Thymus (tissue), 11 donors: ENCODE data around the gene ZNF780B. TPM values are rescaled to one million over a fixed set of nuclear protein-coding genes. Genes with fewer than 3 reads are reported as not detected.
"Not testable (repeated sequence)": the region's sequence is repeated elsewhere in the genome, so short reads cannot be mapped to it uniquely, and the experiment has no call there.

Experiments used
- DNase-seq, 9 donors: peaks; one replicate each; pipeline ENCODE4 v3.0.0-alpha.2; 2013; ENCODE audit warnings: low spot score in 9 of 9, low read depth in 6 of 9, missing footprints in 1 of 9
- H3K27ac ChIP-seq, 2 donors: one replicate each; pipeline ENCODE4 v1.5.1; 2013; ENCODE audit warnings: control low read depth in 1 of 2, low read depth in 1 of 2, low read length in 1 of 2, mild to moderate bottlenecking in 1 of 2, moderate library complexity in 1 of 2
- H3K27me3 ChIP-seq, 2 donors: one replicate each; pipeline ENCODE4 v1.5.1; 2013; ENCODE audit warnings: low read length in 1 of 2; ENCODE audit not compliant: control insufficient read depth in 2 of 2, insufficient read depth in 1 of 2
- H3K36me3 ChIP-seq, 2 donors: one replicate each; pipeline ENCODE4 v1.5.1; 2013; ENCODE audit warnings: low read length in 1 of 2, mild to moderate bottlenecking in 1 of 2, moderate library complexity in 1 of 2; ENCODE audit not compliant: control insufficient read depth in 2 of 2, insufficient read depth in 2 of 2
- H3K4me1 ChIP-seq, 2 donors: one replicate each; pipeline ENCODE4 v1.5.1; 2013; ENCODE audit warnings: low read length in 2 of 2; ENCODE audit not compliant: control insufficient read depth in 2 of 2, insufficient read depth in 2 of 2
- H3K4me3 ChIP-seq, 2 donors: one replicate each; pipeline ENCODE4 v1.5.1; 2013; ENCODE audit warnings: low read length in 2 of 2, control low read depth in 1 of 2, mild to moderate bottlenecking in 1 of 2
- H3K9me3 ChIP-seq, 2 donors: one replicate each; pipeline ENCODE4 v1.5.1; 2013; ENCODE audit warnings: low read length in 1 of 2, mild to moderate bottlenecking in 1 of 2; ENCODE audit not compliant: control insufficient read depth in 2 of 2, insufficient read depth in 1 of 2
- WGBS: extraction: QIAGEN DNeasy Blood & Tissue Kit; methylation state at CpG from one replicate; pipeline ENCODE4 v1.1.7; 2013; 5-methylcytosine and 5-hydroxymethylcytosine counted together
- polyA plus RNA-seq: library from polyadenylated mRNA; stranded (reverse); fragments of 200-250 nt; gene quantifications from one replicate; pipeline ENCODE4 v1.2.3, GENCODE V29; 2013
- total RNA-seq: library from RNA; stranded (reverse); fragments of 120-200 nt; gene quantifications from one replicate; pipeline ENCODE4 v1.2.4, GENCODE V29; 2013
- donor health status: healthy.

Gene ZNF780B
- total and polyA plus RNA-seq, 2 donors = 10.7 to 12.4 TPM

- Histone ChIP-seq H3K4me3 (peak overlapping the region; percentile 66 to 93), H3K27ac (peak overlapping the region; percentile 77 to 88), H3K4me1 (peaks cover 11 to 13% of the 10 kb centered on the region in 2 donors), H3K36me3 (no peaks in the 10 kb centered on the region), H3K9me3 (no peaks in the 10 kb centered on the region), H3K27me3 (no peaks in the 10 kb centered on the region)
- DNase-seq = no peak
- 1% methylated on average over 7 of the region's 7 CpGs for WGBS
Measured at GRCh38 chr19:40056505-40056904, 474 bp upstream of the ZNF780B start.

GRCh38 chr19:40055049-40055448 is 982 bp downstream of the ZNF780B start:
- 62% methylated on average over 10 of the region's 10 CpGs for WGBS

GRCh38 chr19:40054632-40055031 is 1.4 kb downstream of the ZNF780B start:
- Histone ChIP-seq H3K4me1 (peaks cover 11 to 13% of the 10 kb centered on the region in 2 donors), H3K9me3 (peaks cover 0 to 4% of the 10 kb centered on the region in 2 donors), H3K36me3 (peaks cover 1 to 7% of the 10 kb centered on the region in 2 donors), H3K4me3 (no peak overlapping the region), H3K27ac (no peak overlapping the region), H3K27me3 (no peaks in the 10 kb centered on the region)
- DNase-seq = no peak
- WGBS = 98% methylated on average over 9 of the region's 9 CpGs

More at GRCh38 chr19:40055049-40055448, 982 bp downstream of the ZNF780B start:
- no peak for DNase-seq
- H3K27me3 ChIP-seq = no peaks in the 10 kb centered on the region
- peaks cover 11 to 13% of the 10 kb centered on the region in 2 donors for H3K4me1 ChIP-seq
- peak overlapping the region; percentile 66 to 93 for H3K4me3 ChIP-seq
- H3K36me3 ChIP-seq = peaks cover 0 to 5% of the 10 kb centered on the region in 2 donors
- H3K9me3 ChIP-seq = peaks cover 0 to 4% of the 10 kb centered on the region in 2 donors
- H3K27ac ChIP-seq = no peak overlapping the region

GRCh38 chr19:40053491-40053890 is 2.5 kb downstream of the ZNF780B start:
- no peak for DNase-seq
- H3K4me3 ChIP-seq = no peak overlapping the region
- H3K4me1 ChIP-seq = peaks cover 11 to 13% of the 10 kb centered on the region in 2 donors
- peaks cover 0 to 4% of the 10 kb centered on the region in 2 donors for H3K9me3 ChIP-seq
- no peak overlapping the region for H3K27ac ChIP-seq
- H3K27me3 ChIP-seq = no peaks in the 10 kb centered on the region
- WGBS = 97% methylated on average over 2 of the region's 2 CpGs
- H3K36me3 ChIP-seq = peaks cover 11 to 13% of the 10 kb centered on the region in 2 donors

- not testable (repeated sequence) for DNase-seq, H3K27me3 ChIP-seq, H3K27ac ChIP-seq, H3K4me3 ChIP-seq, H3K4me1 ChIP-seq
- Histone ChIP-seq H3K9me3 (peaks cover 0 to 14% of the 10 kb centered on the region in 2 donors), H3K36me3 (peaks cover 15 to 21% of the 10 kb centered on the region in 2 donors)
- 94% methylated on average over 1 of the region's 1 CpG for WGBS
Measured at GRCh38 chr19:40041718-40042117, 14.3 kb downstream of the ZNF780B start.

GRCh38 chr19:40038047-40038446 is 18.0 kb downstream of the ZNF780B start:
- WGBS = 99% methylated on average over 3 of the region's 3 CpGs
- not testable (repeated sequence) for H3K9me3 ChIP-seq, DNase-seq, H3K36me3 ChIP-seq, H3K27ac ChIP-seq, H3K27me3 ChIP-seq, H3K4me3 ChIP-seq, H3K4me1 ChIP-seq

- H3K27me3 ChIP-seq = no peaks in the 10 kb centered on the region
- 98% methylated on average over 4 of the region's 4 CpGs for WGBS
- H3K9me3 ChIP-seq = peaks cover 3 to 12% of the 10 kb centered on the region in 2 donors
- H3K4me3 ChIP-seq = no peak overlapping the region
- no peak overlapping the region for H3K27ac ChIP-seq
- no peak for DNase-seq
- no peaks in the 10 kb centered on the region for H3K36me3 ChIP-seq
- H3K4me1 ChIP-seq = no peaks in the 10 kb centered on the region
Measured at GRCh38 chr19:40035996-40036395, 20.0 kb downstream of the ZNF780B start.

- Histone ChIP-seq H3K4me1 (no peaks in the 10 kb centered on the region), H3K4me3 (no peak overlapping the region), H3K36me3 (no peaks in the 10 kb centered on the region), H3K27ac (no peak overlapping the region), H3K27me3 (no peaks in the 10 kb centered on the region), H3K9me3 (peaks cover 4 to 17% of the 10 kb centered on the region in 2 donors)
- WGBS = 96% methylated on average over 2 of the region's 2 CpGs
- no peak for DNase-seq
Measured at GRCh38 chr19:40033989-40034560, 22.0 kb downstream of the ZNF780B start.

GRCh38 chr19:40026597-40026970 is 29.4 kb downstream of the ZNF780B start:
- WGBS = 88% methylated on average over 5 of the region's 5 CpGs
- H3K4me3 ChIP-seq = no peak overlapping the region
- no peak overlapping the region for H3K27ac ChIP-seq
- H3K9me3 ChIP-seq = peaks cover 7 to 32% of the 10 kb centered on the region in 2 donors
- no peaks in the 10 kb centered on the region for H3K36me3 ChIP-seq
- no peaks in the 10 kb centered on the region for H3K27me3 ChIP-seq
- no peak for DNase-seq
- no peaks in the 10 kb centered on the region for H3K4me1 ChIP-seq
